Islet precursor cell (in vitro differentiated cells): ENCODE measurements around the gene ARHGAP12.
A peak's percentile ranks its signal among the peaks of the same experiment; 100 is the strongest.

Experiments
- DNase-seq: peaks from one replicate; pipeline ENCODE4 v3.0.0-alpha.2; 2018

The ARHGAP12 gene

DNA sequence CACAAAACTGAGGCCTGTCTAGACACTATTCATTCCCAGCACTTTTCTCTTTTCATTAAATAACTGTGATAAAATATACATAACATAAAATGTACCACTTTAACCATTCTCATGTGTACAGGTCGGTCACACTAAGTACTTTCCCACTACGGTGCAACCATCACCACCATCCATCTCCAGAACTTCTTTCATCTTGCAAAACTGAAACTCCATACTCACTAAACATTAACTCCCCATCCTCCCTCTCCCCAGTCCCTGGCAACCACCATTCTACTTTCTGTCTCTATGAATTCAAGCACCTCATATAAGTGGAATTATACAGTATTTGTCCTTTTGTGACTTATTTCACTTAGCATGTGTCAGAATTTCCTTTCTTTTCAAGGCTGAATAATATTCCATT, 53.0 kb downstream of the ARHGAP12 start:
- DNase-seq, result no peak

DNA sequence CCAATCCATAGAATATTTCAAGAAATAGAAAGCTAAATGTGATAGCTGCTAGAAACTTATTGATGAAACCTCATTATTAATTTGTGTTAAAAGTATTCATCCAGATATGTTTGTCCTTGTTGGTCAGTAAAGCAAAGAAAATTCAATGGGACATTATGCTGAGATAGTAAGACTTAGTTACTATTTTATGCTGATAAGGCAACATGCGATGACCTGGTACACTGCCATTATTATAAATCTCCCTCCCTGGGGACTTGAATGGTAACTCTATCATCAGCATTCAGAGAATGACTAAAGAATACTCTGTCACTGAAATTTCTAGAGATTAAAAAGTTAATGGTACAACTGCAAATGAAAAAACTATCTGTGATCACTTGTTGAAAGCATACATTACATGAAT, 54.9 kb downstream of the ARHGAP12 start:
- no peak for DNase-seq

- DNase-seq, result no peak
Measured at GRCh38 chr10:31871266-31872065, 57.2 kb downstream of the ARHGAP12 start.

DNA sequence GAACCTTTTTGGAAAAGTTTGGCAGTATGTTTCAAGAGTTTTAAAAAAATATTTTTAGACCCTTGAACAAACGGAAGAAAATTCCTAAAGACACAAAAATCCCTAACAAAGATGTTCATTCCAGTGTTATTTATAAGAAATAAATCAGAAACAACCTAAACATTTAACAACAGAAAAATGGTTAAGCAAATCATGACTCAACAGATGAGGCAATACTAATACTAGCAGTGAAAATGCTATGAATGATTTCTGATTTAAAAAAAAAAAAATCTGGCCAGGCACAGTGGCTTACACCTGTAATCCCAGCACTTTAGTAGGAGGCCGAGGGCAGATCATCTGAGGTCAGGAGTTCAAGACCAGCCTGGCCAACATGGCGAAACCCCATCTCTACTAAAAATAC, 61.0 kb downstream of the ARHGAP12 start:
- DNase-seq, result no peak

DNA sequence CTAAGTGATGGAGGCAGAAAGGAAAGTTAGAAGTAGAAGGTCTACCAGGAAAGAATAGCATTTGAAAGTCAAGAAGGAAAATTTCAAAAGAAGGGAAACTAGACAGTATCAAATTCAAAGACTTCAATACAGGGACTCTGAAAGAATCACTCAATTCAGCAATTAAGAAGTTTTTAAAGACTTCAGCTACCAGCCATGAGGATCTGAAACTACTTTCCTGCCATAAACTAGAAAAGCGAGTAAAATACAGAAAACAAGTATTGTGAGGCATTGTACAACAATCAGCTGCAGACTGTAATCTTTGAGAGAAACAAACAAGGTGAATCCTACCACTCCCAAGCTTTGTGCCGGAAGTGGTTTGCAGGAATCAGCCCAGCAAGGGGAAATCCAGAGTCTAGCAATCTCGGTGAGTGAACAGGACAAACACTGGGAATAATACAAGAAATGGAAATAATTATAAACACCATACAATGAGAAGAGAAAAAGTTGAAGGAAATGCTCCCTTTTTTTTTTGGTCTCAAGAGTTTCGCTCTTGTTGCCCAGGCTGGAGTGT, 62.4 kb downstream of the ARHGAP12 start:
- DNase-seq, result no peak

GRCh38 chr10:31864834-31865518, 63.7 kb downstream of the ARHGAP12 start:
- no peak for DNase-seq

DNA sequence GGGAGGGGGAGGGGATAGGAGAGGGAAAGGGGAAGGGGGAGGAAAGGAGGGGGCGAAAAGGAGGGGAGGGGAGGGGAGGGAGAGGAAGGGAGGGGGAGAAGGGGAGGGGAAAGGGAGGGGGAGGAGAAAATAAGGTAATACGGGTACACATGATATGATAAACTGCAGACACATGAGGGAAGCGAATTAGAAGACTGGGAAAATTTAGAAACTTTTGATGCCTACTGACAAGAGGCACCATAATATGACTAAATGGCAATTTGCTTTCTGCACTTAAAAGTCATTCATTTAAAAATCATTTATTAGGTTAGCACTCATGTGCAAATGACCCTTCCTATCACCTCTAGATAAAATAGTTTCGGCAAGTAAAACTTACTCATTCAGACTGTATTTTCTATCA, 73.6 kb downstream of the ARHGAP12 start:
- DNase-seq, result no peak

DNA sequence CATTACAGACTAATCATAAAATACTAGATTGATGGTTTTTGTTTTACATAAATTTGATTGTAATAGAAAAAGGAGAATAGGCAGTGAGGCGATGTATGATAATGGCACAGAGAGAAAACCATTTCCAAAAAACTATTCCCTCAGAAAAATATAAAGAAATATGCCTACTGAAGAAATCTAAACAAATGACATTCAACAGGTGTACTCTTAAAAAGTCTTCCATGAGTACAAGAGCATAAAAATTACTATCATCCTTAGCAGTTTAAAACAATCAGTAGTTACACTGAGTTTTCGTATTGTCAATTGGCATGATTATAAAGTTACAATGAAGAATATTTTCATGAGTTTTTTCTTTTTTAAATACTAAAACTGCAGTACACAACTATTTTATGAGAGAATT, 75.0 kb downstream of the ARHGAP12 start:
- no peak for DNase-seq

- no peak for DNase-seq
Measured at GRCh38 chr10:31851216-31851615, 77.4 kb downstream of the ARHGAP12 start.

DNA sequence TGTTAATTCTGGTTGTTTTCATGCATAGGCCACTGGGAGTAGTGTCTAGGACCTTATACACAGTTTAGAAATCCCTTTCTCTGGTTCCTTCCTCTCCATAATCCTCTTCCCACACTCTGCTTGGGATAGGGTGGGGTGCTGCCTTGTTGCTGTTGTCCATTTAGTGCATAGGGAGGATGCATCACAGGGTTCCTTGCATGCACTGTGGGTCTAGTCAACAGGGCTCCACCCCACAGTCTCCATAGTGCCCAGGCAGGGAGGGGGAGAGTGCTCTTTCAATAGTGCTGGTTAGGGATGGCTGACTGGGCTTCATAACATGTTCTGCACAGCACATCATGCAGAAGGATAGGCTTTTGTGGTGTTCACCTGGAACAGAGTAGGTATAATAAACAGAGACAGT, 81.1 kb downstream of the ARHGAP12 start:
- DNase-seq, result no peak

DNA sequence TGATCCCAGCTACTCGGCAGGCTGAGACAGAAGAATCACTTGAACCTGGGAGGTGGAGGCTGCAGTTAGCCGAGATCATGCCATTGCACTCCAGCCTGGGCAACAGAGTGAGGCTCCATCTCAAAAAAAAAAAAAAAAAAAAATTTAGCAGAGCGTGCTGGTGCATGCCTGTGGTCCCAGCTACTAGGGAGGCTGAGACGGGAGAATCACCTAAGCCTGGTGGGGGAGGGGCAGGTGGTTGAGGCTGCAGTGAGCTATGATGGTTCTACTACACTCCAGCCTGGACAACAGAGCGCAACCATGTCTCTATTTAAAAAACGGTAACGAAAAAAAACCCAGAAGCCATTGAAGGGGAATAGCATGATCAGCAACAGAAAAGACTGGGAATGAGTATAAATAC, 89.9 kb downstream of the ARHGAP12 start:
- peak; percentile 60 for DNase-seq

DNA sequence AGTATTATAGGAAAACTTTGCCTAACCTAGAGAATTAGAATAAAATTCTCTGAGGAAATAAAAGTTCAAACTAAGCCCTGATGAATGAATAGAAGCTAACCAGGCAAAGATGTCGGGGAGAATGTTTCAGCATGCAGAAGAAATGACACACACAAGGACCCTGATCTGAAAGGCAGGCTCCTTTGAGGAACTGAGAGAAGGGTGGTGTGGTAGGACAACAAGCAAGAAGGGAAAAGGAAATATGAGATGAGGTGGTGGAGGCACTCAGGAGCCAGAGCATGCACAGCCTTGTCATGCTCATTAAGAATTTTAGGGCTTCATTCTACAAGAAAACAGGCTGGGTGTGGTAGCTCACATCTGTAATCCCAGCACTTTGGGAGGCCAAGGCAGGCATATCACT, 90.6 kb downstream of the ARHGAP12 start:
- DNase-seq, result no peak

DNA sequence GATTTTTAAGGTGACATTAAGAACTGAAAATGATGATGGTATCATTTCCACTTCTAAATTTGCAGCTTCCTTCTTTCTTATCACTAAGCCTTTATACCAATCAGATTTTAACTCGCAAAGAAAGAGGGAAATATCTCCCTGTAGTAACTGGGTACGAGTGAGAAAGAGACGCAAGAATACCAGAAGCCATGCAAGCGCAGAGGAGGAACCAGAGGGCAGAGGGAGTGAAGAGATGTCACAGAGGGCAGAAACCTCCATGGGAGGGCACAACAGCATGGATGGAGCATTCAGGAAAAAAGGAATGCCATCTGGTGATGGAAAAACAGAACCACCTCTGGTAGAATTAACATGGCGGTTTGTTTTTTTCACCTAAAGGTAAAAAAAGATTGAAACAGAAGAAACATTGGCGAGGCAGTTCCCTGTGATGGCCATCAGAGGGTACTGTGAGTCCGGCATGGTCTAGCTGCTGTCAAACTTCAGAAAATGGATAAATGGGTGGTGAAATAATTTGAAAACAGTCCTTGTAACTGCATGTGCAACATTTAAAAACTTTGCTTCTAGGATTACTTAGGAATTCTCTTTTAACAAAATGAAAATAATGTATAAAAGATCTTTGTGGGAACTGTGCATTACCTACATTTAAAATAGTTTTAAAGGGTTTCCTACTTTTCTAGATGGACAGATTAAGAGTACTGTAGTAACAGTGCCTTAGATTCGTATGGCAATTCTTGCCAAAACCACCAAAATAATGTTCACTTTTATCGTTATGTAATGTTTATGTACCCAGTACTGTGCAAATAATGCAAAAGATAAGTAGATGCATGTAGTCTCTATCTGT, 91.8 kb downstream of the ARHGAP12 start:
- peak; percentile 57 for DNase-seq

DNA sequence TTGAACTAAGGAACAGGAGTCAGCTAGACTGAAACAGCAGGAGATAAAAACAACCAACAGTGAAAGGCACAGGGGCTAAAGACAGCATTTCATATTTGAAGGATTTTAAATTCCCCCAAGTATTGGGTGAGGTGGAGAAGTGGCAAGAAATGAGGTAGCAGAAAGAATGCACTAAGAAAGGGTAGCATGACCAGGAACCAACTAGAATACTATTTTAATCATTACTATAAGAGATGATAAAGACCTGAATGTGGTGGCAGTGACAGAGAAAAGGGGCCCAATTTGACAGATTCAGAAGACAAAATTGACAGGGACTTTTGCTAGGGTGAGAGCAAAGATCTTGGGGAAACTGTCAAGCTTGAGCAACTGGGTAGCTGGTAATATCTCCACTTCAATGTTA, 94.9 kb downstream of the ARHGAP12 start:
- DNase-seq, result no peak

GRCh38 chr10:31832261-31832660, 96.4 kb downstream of the ARHGAP12 start:
- DNase-seq, result no peak

DNA sequence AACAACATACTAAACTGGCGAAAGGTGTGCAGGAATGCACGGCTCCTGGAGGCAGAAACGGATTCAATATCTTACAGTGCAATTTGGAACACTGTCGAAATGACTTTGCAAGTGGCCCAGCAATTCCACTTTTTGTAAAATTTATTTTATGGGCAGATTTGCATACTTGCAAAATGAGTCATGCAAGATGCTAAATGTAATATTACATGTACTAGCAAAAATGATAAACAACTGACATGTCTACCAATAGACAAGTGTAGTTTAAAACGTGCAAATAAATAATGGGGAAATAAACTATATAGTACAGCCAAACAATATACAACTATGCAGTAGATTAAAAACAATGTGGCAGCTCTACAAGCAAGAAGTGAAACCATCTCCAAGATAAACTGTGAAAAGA, 97.7 kb downstream of the ARHGAP12 start:
- no peak for DNase-seq

DNA sequence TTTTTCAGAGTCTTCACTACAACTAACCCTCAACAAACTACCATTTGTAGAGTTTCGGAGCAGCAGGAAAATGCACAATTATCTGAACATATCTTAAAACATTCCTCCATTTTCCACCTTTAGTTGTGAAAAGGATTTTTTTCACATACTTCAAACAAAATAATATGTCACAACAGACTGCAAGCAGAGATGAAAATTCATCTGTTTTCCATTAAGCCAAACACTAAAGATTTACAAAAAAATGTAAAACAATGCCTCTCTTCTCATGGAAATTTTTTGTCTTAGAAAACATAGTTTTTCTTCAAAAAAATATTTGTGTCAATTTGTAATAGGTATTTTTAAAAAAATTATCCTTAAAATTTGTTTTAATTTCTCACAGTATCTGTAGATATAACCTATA, 98.9 kb downstream of the ARHGAP12 start:
- no peak for DNase-seq

DNA sequence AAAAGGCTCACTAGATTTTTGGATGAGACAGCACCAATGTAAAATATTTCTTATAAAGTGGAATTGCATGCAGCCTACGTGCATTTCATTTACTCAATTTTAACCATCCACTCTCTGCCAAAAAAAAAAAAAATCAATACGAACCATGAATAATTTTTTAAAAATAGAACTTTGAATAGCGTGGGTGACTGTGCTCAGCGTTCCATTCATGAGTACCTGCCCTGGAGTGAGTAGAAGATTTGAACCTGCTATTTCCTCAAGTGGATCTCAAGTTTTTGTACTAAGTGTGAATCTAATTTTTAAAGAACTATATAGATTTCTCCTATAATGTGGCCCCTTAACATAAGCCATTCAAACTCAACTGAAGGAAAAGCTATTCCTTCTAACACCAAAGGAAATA, 105.3 kb downstream of the ARHGAP12 start:
- DNase-seq, result no peak

GRCh38 chr10:31822616-31823318, 105.9 kb downstream of the ARHGAP12 start:
- no peak for DNase-seq

GRCh38 chr10:31822150-31822549, 106.5 kb downstream of the ARHGAP12 start:
- no peak for DNase-seq

DNA sequence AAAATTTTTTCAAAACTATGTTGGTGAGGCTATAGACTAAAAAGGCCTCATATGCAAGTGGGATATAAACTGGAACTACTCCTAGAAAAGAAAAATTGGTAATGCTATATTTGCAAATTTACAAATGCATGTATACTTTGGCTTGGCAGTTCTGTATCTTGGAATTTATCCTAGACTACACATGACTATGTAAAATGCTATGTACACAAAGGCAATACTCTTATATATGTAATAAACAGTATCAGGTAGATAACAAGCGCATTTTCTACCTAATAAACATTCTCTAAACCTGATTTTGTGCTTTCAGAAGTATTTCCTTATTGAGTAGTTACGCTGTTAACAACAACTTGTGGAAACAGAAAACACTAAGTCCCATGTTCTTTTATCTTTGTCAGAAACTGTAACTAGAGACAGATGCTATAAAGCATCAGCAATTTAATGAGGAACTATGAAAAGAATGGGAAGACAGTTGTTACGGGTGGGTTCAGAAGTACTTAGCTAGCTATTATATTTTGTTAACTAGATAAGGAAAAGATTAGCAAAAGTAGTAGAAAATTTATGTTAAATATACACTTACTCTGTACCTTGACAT, 107.8 kb downstream of the ARHGAP12 start:
- no peak for DNase-seq

DNA sequence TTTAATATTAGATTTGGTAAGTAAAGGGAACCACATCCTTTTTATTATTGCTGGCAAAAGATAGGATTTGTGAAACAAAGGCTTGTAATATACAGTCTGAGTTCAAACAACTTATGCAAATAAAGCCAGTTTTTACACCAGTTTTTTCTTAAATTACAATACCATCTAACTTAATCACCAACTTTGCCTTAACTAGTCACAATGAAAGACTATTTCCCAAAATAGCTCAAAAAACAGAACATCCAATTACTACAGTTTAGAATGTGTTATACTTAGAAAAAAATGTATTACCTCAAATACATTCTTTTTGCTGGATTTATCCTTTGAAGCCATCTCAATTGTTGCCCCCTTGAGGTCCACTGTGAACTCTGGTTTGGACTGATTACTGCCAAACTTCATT, 108.5 kb downstream of the ARHGAP12 start:
- no peak for DNase-seq
